IPS-18c (cell line): ENCODE results near the gene C1GALT1.
"Not testable (repeated sequence)": the region's sequence is repeated elsewhere in the genome, so short reads cannot be mapped to it uniquely, and the experiment has no call there.

Source experiments
- H3K4me3 ChIP-seq: 2 replicates; pipeline ENCODE4 v1.7.0; 2013; ENCODE audit warnings: low read depth, mild to moderate bottlenecking, low read length, moderate library complexity; ENCODE audit not compliant: insufficient read depth
- H3K9me3 ChIP-seq: one replicate; pipeline ENCODE4 v1.6.1; 2013; ENCODE audit warnings: mild to moderate bottlenecking, low read length, moderate library complexity; ENCODE audit not compliant: control insufficient read depth, insufficient read depth

Gene C1GALT1

DNA sequence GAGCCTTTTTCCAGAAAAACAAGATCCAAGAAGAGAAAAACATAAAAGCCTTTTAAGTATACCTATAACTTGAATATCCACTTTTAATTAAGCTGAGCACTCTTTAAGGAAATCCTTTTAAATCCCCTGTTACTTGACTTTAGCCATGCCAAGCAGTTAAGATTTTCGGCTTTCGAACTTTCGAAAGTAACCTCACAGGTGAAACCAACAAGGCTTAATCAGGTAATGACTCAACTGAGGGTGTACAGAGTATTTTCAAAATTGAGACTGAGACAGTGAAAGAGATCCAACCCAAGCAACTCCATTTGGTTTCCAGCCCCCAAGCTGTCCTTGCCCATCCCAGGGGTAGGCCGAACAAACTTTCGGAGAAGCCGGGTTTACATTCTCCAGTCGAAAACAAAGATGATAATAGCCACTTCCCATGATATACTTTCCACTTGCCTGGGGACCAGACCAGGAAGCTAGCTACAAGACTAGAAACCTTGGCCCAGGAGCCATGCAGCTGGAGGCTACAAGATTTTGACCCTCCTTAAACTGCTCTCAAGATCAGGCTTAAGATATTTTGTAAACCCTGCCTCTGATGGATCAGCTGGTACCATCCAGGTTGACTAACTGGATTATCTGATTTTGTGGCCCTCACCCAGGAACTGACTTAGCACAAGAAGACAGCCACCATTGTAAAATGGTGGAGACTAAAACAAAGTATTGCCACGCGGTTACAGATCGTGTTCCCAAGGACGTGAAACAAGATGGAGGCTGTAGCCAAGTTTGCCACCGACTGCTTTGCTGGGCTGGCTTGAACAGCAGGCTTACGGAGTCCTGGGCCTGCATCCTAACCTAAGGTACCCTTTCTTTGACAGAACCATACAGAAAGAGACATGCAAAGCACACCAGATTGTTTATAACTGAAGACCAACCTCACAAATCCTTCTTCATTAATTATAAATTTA, 32.3 kb downstream of the C1GALT1 start:
- Histone ChIP-seq H3K9me3 (no peaks in the 10 kb centered on the region), H3K4me3 (no peak overlapping the region)

- Histone ChIP-seq H3K4me3 (no peak overlapping the region), H3K9me3 (no peaks in the 10 kb centered on the region)
Observed at GRCh38 chr7:7216279-7216678, 33.9 kb downstream of the C1GALT1 start.

DNA sequence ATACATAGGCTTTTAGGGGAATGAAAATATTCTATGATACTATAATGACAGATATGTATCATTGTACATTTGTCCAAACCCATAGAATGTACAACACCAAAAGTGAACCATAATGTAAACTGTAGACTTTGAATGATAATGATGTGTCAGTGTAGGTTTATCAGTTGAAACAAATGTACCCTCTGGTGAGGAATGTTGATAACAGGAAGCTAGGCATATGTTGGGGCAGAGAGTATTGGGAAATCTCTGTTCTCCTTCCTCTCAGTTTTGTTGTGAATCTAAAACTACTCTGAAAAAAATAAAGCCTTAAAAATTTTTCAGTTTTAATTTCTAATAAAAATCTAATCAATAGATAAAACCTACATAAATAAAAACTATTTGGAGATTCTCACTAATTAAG, 36.9 kb downstream of the C1GALT1 start:
- Histone ChIP-seq H3K9me3 (no peaks in the 10 kb centered on the region), H3K4me3 (no peak overlapping the region)

GRCh38 chr7:7220821-7221220, 38.5 kb downstream of the C1GALT1 start:
- H3K4me3 ChIP-seq: no peak overlapping the region
- H3K9me3 ChIP-seq: no peaks in the 10 kb centered on the region

DNA sequence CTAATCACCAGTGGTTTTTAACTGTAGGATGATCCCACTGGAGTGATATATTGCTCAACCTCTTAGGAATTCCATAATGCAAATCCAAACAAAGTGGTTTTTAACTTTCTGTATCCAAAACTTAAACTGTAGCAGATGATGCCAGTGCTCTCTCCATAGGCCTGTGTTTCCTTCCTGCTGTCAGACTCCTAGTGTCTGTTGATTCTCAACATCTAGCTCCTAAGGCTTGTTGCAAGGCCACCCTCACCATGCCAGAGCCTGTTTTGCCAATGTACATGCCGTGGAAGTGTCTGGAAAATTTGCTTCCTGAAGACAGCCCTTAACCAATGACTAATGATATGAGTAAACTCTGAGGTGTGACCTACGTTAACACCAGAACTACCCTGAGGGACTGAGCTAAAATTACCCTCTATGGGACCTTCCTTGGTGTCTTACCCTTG, 39.3 kb downstream of the C1GALT1 start:
- no peaks in the 10 kb centered on the region for H3K9me3 ChIP-seq
- no peak overlapping the region for H3K4me3 ChIP-seq

GRCh38 chr7:7223250-7223649, 40.9 kb downstream of the C1GALT1 start:
- H3K4me3 ChIP-seq: no peak overlapping the region
- H3K9me3 ChIP-seq: no peaks in the 10 kb centered on the region

- Histone ChIP-seq H3K9me3 (no peaks in the 10 kb centered on the region), H3K4me3 (no peak overlapping the region)
Observed at GRCh38 chr7:7226407-7226806, 44.1 kb downstream of the C1GALT1 start.

- no peak overlapping the region for H3K4me3 ChIP-seq
- H3K9me3 ChIP-seq: no peaks in the 10 kb centered on the region
Observed at GRCh38 chr7:7228472-7228871, 46.1 kb downstream of the C1GALT1 start.

GRCh38 chr7:7228967-7229366, 46.6 kb downstream of the C1GALT1 start:
- no peaks in the 10 kb centered on the region for H3K9me3 ChIP-seq
- no peak overlapping the region for H3K4me3 ChIP-seq

GRCh38 chr7:7231000-7231399, 48.7 kb downstream of the C1GALT1 start:
- Histone ChIP-seq H3K4me3 (no peak overlapping the region), H3K9me3 (no peaks in the 10 kb centered on the region)

DNA sequence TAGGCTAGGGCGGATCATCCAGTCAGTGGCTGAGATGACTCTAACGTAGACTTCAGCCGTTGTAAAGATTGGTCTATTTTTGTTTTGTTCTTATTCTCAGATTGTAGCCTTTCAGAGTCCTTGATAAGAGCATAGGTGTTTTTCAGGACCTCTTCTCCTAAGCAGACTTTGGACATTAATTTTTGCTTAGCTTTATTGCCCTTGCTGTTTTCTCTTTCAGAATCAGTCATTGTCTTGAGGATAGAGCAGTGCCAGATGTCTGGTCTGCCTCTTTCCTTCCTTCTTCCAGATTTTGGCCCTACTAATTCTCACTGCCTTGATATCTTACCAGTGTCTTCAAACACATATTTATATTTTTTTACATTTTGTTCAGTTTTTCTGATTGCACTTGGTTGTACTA, 49.5 kb downstream of the C1GALT1 start:
- Histone ChIP-seq H3K4me3 (no peak overlapping the region), H3K9me3 (no peaks in the 10 kb centered on the region)

DNA sequence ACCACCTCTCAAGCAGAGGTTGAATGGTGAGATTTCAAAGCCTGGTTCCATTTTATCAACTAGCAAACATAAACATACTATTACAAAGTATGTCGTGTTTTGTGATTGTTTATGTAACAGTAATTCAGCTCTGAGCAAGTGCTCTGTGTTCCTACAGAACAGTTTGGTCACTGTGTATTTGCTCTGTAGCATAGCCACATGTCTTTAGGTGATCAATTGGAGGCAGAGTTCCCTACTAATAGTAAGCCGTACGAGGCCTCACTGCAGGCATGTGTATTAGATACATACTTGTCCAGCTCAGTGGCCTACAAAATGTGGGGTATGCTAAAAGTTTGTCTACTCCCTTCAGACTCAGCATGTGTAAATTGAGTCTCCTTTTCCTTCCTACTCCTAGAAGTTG, 53.0 kb downstream of the C1GALT1 start:
- H3K4me3 ChIP-seq: no peak overlapping the region
- no peaks in the 10 kb centered on the region for H3K9me3 ChIP-seq

- Histone ChIP-seq H3K4me3 (no peak overlapping the region), H3K9me3 (no peaks in the 10 kb centered on the region)
Observed at GRCh38 chr7:7236041-7236440, 53.7 kb downstream of the C1GALT1 start.

- Histone ChIP-seq H3K4me3 (no peak overlapping the region), H3K9me3 (no peaks in the 10 kb centered on the region)
Observed at GRCh38 chr7:7237201-7237977, 55.0 kb downstream of the C1GALT1 start.

GRCh38 chr7:7237978-7238267, 55.6 kb downstream of the C1GALT1 start:
- H3K4me3 ChIP-seq: no peak overlapping the region

DNA sequence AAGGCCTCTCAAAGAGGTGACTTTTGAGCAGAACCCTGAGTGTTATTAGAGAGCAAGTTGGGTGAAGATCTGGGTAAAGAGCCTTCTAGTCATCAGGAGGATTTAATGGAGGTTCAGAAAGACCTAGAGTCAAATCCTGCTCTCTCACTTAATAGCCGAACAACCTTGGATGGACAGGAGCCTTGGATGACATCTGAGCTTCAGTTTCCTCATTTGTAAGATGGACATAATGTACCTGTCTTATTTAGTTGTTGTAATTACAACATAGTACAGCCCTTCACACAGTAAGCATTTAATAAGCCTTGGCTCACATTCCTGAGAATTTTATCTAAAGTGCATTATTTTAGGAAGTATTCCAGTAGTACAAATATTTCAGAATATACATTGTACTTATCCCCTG, 57.0 kb downstream of the C1GALT1 start:
- H3K9me3 ChIP-seq: no peaks in the 10 kb centered on the region

More at GRCh38 chr7:7237978-7238267, 55.6 kb downstream of the C1GALT1 start:
- H3K9me3 ChIP-seq: no peaks in the 10 kb centered on the region

DNA sequence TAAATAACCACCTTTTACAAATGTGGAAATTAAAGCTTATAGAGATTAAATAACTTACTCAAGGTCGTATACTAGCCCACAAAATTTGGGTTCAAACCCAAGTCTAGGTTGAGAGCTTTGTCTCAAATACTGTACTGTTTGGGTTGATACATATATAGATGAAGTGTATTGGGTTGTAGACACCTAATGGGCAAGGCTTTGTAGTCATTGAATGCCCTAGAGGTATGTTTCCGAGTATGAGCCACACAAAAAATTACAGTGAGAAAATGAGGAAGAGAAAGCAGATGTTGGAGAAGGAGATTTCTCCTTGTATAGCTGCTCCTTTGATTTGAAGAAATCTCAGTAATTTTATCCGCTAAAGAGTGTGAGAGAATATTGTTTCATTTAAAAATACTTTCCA, 60.6 kb downstream of the C1GALT1 start:
- Histone ChIP-seq H3K9me3 (no peaks in the 10 kb centered on the region), H3K4me3 (no peak overlapping the region)

More for the DNA sequence above, 57.0 kb downstream of the C1GALT1 start:
- no peak overlapping the region for H3K4me3 ChIP-seq

DNA sequence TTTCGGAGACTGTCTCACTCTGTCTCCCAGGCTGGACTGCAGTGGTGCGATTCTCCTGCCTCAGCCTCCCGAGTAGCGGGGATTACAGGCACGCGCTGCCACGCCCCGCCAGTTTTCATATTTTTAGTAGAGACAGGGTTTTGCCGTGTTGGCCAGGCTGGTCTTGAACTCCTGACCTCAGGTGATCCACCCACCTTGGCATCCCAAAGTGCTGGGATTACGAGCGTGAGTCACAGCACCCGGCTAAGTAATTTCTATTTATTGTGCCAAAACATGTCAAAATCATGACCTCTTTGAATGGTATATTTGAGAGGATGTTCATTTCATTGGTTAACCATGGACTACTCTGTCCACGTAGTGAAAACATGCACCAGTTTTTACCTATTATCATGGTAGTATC, 62.9 kb downstream of the C1GALT1 start:
- H3K4me3 ChIP-seq, H3K9me3 ChIP-seq: not testable (repeated sequence)
